ENCODE data around the gene UGT1A10. TPM values are rescaled to one million over a fixed set of nuclear protein-coding genes. Genes with fewer than 3 reads are reported as not detected.
"Not testable (repeated sequence)": the region's sequence is repeated elsewhere in the genome, so short reads cannot be mapped to it uniquely, and the experiment has no call there.

The UGT1A10 gene
- total RNA-seq (2021; fragmentation: NEBNext Ultra II Directional; extraction: Animal tissue kit (Norgen Biotek cat#: 25700)), result not detected
- long read RNA-seq, result 0 reads

- not testable (repeated sequence) for DNase-seq; H3K9me3 Mint-ChIP-seq; H3K4me1 Mint-ChIP-seq (ENCODE audit: low read depth); H3K27ac Mint-ChIP-seq; H3K27me3 Mint-ChIP-seq (ENCODE audit: insufficient read depth); H3K36me3 Mint-ChIP-seq (ENCODE audit: low read depth)
- peak within 1 kb of the TSS; percentile 63; the same call in 1 of the 2 replicates for H3K4me3 Mint-ChIP-seq
Observed at GRCh38 chr2:233636306-233636705, at the start of gene UGT1A10. UGT1A10 (plus strand) TSS chr2:233636448; CDS start chr2:233636523, 75 bp downstream.

- H3K4me1 Mint-ChIP-seq (ENCODE audit: low read depth), result no peaks in the 10 kb centered on the region
- no peak overlapping the region for H3K4me3 Mint-ChIP-seq
- no peak for TF ChIP-seq CTCF (IDR thresholded peaks at IDR 0.05)
Observed at GRCh38 chr2:233588400-233588799, 47.8 kb upstream of the UGT1A10 start.

GRCh38 chr2:233592706-233593105 lies 43.5 kb upstream of the UGT1A10 start:
- not testable (repeated sequence) for H3K27ac Mint-ChIP-seq; H3K27me3 Mint-ChIP-seq (ENCODE audit: insufficient read depth); H3K4me1 Mint-ChIP-seq (ENCODE audit: low read depth); DNase-seq; H3K4me3 Mint-ChIP-seq; H3K36me3 Mint-ChIP-seq (ENCODE audit: low read depth); H3K9me3 Mint-ChIP-seq

More at GRCh38 chr2:233588400-233588799, 47.8 kb upstream of the UGT1A10 start:
- DNase-seq, result no peak
- Mint-ChIP-seq H3K36me3 (ENCODE audit: low read depth) (no peaks in the 10 kb centered on the region), H3K9me3 (peaks cover 3% of the 10 kb centered on the region; the same call in 1 of the 2 replicates), H3K27me3 (ENCODE audit: insufficient read depth) (peaks cover 2% of the 10 kb centered on the region; the same call in 1 of the 2 replicates), H3K27ac (no peak overlapping the region)

GRCh38 chr2:233593201-233593600 lies 43.0 kb upstream of the UGT1A10 start:
- Mint-ChIP-seq H3K9me3 (no peaks in the 10 kb centered on the region), H3K27me3 (ENCODE audit: insufficient read depth) (peaks cover 6% of the 10 kb centered on the region), H3K27ac (no peak overlapping the region), H3K36me3 (ENCODE audit: low read depth) (no peaks in the 10 kb centered on the region), H3K4me3 (no peak overlapping the region), H3K4me1 (ENCODE audit: low read depth) (no peaks in the 10 kb centered on the region)
- DNase-seq, result no peak
- TF ChIP-seq CTCF (IDR thresholded peaks at IDR 0.05), result no peak

GRCh38 chr2:233597522-233597921 lies 38.7 kb upstream of the UGT1A10 start:
- Mint-ChIP-seq H3K9me3 (no peaks in the 10 kb centered on the region; the same call in 1 of the 2 replicates), H3K4me1 (ENCODE audit: low read depth) (no peaks in the 10 kb centered on the region), H3K27me3 (ENCODE audit: insufficient read depth) (peaks cover 6% of the 10 kb centered on the region), H3K27ac (no peak overlapping the region), H3K36me3 (ENCODE audit: low read depth) (no peaks in the 10 kb centered on the region), H3K4me3 (no peak overlapping the region)
- DNase-seq, result no peak
- TF ChIP-seq CTCF (IDR thresholded peaks at IDR 0.05), result no peak

GRCh38 chr2:233598952-233599351 lies 37.3 kb upstream of the UGT1A10 start:
- Mint-ChIP-seq H3K27ac (no peak overlapping the region), H3K9me3 (no peaks in the 10 kb centered on the region; the same call in 1 of the 2 replicates), H3K4me3 (no peak overlapping the region), H3K4me1 (ENCODE audit: low read depth) (no peaks in the 10 kb centered on the region), H3K36me3 (ENCODE audit: low read depth) (no peaks in the 10 kb centered on the region), H3K27me3 (ENCODE audit: insufficient read depth) (peaks cover 6% of the 10 kb centered on the region)
- TF ChIP-seq CTCF (IDR thresholded peaks at IDR 0.05), result no peak
- no peak for DNase-seq

GRCh38 chr2:233600386-233600785 lies 35.9 kb upstream of the UGT1A10 start:
- Mint-ChIP-seq H3K27ac (no peak overlapping the region), H3K36me3 (ENCODE audit: low read depth) (no peaks in the 10 kb centered on the region), H3K9me3 (no peaks in the 10 kb centered on the region; the same call in 1 of the 2 replicates), H3K27me3 (ENCODE audit: insufficient read depth) (peaks cover 4% of the 10 kb centered on the region), H3K4me3 (no peak overlapping the region), H3K4me1 (ENCODE audit: low read depth) (no peaks in the 10 kb centered on the region)
- TF ChIP-seq CTCF (IDR thresholded peaks at IDR 0.05), result no peak
- no peak for DNase-seq

Measured in HFFc6 (cell line).